DND-41 (cell line): ENCODE results near the gene BTBD16.

Experiments
- EZH2 ChIP-seq: IDR thresholded peaks from 3 replicates; pipeline ENCODE4 v1.6.1; 2012; ENCODE audit warnings: borderline replicate concordance, low read depth, mild to moderate bottlenecking, moderate library complexity, low read length, inconsistent platforms; ENCODE audit not compliant: severe bottlenecking
- TF ChIP-seq, protein P1 (sequence below): IDR thresholded peaks from 2 replicates; pipeline ENCODE4 v1.5.1; 2012; ENCODE audit warnings: borderline replicate concordance, low read length, moderate library complexity, mild to moderate bottlenecking; ENCODE audit not compliant: poor library complexity, severe bottlenecking; ENCODE audit errors: extremely low read depth

GRCh38 chr10:122298598-122299301 lies 27.7 kb downstream of the BTBD16 start:
- TF ChIP-seq, protein P1, sequence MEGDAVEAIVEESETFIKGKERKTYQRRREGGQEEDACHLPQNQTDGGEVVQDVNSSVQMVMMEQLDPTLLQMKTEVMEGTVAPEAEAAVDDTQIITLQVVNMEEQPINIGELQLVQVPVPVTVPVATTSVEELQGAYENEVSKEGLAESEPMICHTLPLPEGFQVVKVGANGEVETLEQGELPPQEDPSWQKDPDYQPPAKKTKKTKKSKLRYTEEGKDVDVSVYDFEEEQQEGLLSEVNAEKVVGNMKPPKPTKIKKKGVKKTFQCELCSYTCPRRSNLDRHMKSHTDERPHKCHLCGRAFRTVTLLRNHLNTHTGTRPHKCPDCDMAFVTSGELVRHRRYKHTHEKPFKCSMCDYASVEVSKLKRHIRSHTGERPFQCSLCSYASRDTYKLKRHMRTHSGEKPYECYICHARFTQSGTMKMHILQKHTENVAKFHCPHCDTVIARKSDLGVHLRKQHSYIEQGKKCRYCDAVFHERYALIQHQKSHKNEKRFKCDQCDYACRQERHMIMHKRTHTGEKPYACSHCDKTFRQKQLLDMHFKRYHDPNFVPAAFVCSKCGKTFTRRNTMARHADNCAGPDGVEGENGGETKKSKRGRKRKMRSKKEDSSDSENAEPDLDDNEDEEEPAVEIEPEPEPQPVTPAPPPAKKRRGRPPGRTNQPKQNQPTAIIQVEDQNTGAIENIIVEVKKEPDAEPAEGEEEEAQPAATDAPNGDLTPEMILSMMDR = peak; percentile 91
- TF ChIP-seq EZH2 = no peak
